ENCODE results near the gene GPSM3. TPM values are rescaled to one million over a fixed set of nuclear protein-coding genes. Genes with fewer than 3 reads are reported as not detected.

The GPSM3 gene
- total RNA-seq, 1 experiment from 2014 or later: 4.8 TPM

DNA sequence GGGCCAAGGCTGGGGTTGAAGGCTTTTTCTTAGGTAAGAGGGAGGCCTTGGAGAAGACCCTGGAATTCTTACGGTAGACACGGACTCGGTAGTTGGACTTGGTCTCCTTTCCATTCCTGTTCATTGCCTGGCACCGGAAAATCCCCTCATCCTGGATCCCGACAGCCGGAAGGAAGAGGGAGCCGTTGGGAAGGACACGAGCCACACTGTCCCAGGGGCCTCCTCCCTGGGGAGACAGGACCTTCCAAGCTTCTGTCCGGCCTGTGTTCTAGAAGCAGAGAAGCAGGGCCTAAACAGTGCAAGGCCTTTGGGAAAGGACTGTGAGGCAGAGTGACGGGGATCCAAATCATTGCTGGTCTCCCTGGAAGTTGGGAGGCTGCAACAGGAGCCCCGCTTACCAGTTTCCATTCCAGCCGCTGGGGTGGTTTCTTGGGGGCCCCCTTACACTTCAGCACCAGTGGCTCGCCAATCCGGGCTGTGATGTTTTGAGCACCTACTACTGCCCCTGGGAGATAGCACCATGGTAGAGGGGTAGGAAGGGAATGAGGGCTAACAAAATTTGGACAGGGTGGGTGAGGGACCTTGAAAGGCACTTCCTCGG, 8.9 kb downstream of the GPSM3 start:
- no peak for DNase-seq (ENCODE audit: low spot score)
- no peaks in the 10 kb centered on the region for H3K9me3 ChIP-seq (ENCODE audit: low read depth, low read length, poor library complexity, severe bottlenecking)
- H3K27me3 ChIP-seq (replicated peaks; ENCODE audit: insufficient read depth, low read depth, low read length, poor library complexity): no peaks in the 10 kb centered on the region
- no TSS peak for BruUV-seq (replicated peaks)
- peaks cover 7% of the 10 kb centered on the region for H3K4me1 ChIP-seq (ENCODE audit: insufficient read depth, low read length, poor library complexity, severe bottlenecking)
- TF ChIP-seq EZH2 (IDR thresholded peaks at IDR 0.05; ENCODE audit: borderline replicate concordance, low read depth, low read length, poor library complexity, severe bottlenecking): no peak
- TF ChIP-seq, protein P1, sequence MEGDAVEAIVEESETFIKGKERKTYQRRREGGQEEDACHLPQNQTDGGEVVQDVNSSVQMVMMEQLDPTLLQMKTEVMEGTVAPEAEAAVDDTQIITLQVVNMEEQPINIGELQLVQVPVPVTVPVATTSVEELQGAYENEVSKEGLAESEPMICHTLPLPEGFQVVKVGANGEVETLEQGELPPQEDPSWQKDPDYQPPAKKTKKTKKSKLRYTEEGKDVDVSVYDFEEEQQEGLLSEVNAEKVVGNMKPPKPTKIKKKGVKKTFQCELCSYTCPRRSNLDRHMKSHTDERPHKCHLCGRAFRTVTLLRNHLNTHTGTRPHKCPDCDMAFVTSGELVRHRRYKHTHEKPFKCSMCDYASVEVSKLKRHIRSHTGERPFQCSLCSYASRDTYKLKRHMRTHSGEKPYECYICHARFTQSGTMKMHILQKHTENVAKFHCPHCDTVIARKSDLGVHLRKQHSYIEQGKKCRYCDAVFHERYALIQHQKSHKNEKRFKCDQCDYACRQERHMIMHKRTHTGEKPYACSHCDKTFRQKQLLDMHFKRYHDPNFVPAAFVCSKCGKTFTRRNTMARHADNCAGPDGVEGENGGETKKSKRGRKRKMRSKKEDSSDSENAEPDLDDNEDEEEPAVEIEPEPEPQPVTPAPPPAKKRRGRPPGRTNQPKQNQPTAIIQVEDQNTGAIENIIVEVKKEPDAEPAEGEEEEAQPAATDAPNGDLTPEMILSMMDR (conservative IDR thresholded peaks at IDR 0.05; ENCODE audit: low read depth, low read length): no peak
- ChIA-PET CTCF (no interaction called here), POLR2A (ENCODE audit: low non-redundant PET) (no interaction called here)
- peaks cover 45% of the 10 kb centered on the region for H3K36me3 ChIP-seq (ENCODE audit: insufficient read depth, low read length, poor library complexity, severe bottlenecking)
- no peak overlapping the region for H3K4me3 ChIP-seq (ENCODE audit: low read depth, low read length, poor library complexity, severe bottlenecking)
- intact Hi-C loops (cut with micrococcal nuclease; ENCODE audit: unreplicated experiment): no loop called here
- H3K27ac ChIP-seq (ENCODE audit: low read depth, low read length, poor library complexity, severe bottlenecking): peak overlapping the region; percentile 37

- Histone ChIP-seq H3K4me1 (ENCODE audit: insufficient read depth, low read length, poor library complexity, severe bottlenecking) (peaks cover 7% of the 10 kb centered on the region), H3K4me3 (ENCODE audit: low read depth, low read length, poor library complexity, severe bottlenecking) (no peak overlapping the region), H3K27me3 (replicated peaks; ENCODE audit: insufficient read depth, low read depth, low read length, poor library complexity) (no peaks in the 10 kb centered on the region), H3K9me3 (ENCODE audit: low read depth, low read length, poor library complexity, severe bottlenecking) (no peaks in the 10 kb centered on the region), H3K36me3 (ENCODE audit: insufficient read depth, low read length, poor library complexity, severe bottlenecking) (peaks cover 45% of the 10 kb centered on the region), H3K27ac (ENCODE audit: low read depth, low read length, poor library complexity, severe bottlenecking) (peak overlapping the region; percentile 37)
- DNase-seq (ENCODE audit: low spot score): no peak
- ChIA-PET POLR2A (ENCODE audit: low non-redundant PET) (no interaction called here), CTCF (no interaction called here)
- no peak for TF ChIP-seq EZH2 (IDR thresholded peaks at IDR 0.05; ENCODE audit: borderline replicate concordance, low read depth, low read length, poor library complexity, severe bottlenecking)
- TF ChIP-seq, protein P1 (conservative IDR thresholded peaks at IDR 0.05; ENCODE audit: low read depth, low read length): no peak
- intact Hi-C loops (cut with micrococcal nuclease; ENCODE audit: unreplicated experiment): no loop called here
- BruUV-seq (replicated peaks): no TSS peak
Observed at GRCh38 chr6:32183030-32183429, 9.4 kb downstream of the GPSM3 start.

DNA sequence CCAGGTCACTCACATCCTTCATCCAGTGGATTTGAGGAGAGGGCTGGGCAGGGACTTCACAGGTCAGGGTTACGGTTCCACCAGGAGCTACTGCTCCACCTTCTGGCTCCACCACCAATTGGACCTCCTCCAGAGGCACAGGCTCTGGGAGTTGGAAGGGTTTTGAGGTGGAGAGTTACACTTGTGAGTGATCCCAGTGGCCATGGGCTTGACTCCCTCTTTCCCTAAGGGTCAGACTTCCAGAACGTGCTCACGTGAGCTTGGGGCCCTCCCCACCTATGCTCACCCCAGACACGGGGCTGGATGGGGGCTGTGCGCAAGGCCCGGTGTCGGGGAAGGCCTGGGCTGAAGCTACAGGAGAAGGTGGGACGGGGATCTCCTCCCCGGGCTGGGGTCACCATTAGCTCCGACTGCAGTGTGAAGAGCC, 9.9 kb downstream of the GPSM3 start:
- Histone ChIP-seq H3K27me3 (replicated peaks; ENCODE audit: insufficient read depth, low read depth, low read length, poor library complexity) (no peaks in the 10 kb centered on the region), H3K27ac (ENCODE audit: low read depth, low read length, poor library complexity, severe bottlenecking) (peak overlapping the region; percentile 37), H3K36me3 (ENCODE audit: insufficient read depth, low read length, poor library complexity, severe bottlenecking) (peaks cover 40% of the 10 kb centered on the region), H3K4me1 (ENCODE audit: insufficient read depth, low read length, poor library complexity, severe bottlenecking) (peaks cover 7% of the 10 kb centered on the region), H3K4me3 (ENCODE audit: low read depth, low read length, poor library complexity, severe bottlenecking) (no peak overlapping the region), H3K9me3 (ENCODE audit: low read depth, low read length, poor library complexity, severe bottlenecking) (no peaks in the 10 kb centered on the region)
- DNase-seq (ENCODE audit: low spot score): no peak
- no TSS peak for BruUV-seq (replicated peaks)
- no peak for TF ChIP-seq EZH2 (IDR thresholded peaks at IDR 0.05; ENCODE audit: borderline replicate concordance, low read depth, low read length, poor library complexity, severe bottlenecking)
- TF ChIP-seq, protein P1 (conservative IDR thresholded peaks at IDR 0.05; ENCODE audit: low read depth, low read length): no peak
- ChIA-PET POLR2A (ENCODE audit: low non-redundant PET) (no interaction called here), CTCF (no interaction called here)
- intact Hi-C loops (cut with micrococcal nuclease; ENCODE audit: unreplicated experiment): no loop called here

Data from A673 (cell line).